Measurements from ENCODE around the gene COL23A1.

Gene COL23A1

DNA sequence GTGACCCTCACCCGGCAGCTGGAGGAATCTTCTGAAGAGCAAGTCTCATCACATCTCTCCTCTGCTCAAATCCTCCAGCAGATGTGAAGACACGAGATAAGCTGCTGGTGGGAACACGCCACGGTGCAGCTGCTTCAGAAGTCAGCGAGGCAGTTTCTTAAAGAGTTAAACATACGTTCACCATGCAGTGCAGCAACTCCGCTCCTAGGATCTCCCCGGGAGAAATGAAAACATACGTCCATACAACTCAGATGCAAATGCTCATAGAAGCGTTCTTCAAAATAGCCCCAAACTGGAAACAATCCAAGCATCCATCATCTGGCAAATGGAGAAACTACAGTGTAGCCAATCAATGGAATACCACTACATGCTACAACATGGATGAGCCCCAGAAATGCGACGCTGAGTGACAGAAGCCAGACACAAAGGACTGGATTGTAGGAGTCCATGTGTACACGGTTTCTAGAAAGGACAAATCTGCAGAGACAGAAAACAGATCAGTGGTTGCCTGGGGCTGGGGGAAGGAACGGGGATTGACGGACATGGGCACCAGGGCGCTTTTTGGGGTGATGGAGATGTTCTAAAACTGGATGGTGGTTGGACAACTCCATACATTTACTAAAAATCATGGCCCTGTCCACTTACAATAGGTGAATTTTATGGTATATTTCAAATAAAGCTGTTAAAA, 150.6 kb downstream of the COL23A1 start:
- Histone ChIP-seq H3K4me2 (ENCODE audit: low read length) (no peak overlapping the region), H3K4me3 (ENCODE audit: low read length) (no peak overlapping the region), H3K9me3 (ENCODE audit: insufficient read depth, low read length) (no peaks in the 10 kb centered on the region), H3K79me2 (ENCODE audit: low read length) (no peaks in the 10 kb centered on the region), H3K9ac (ENCODE audit: low read length) (no peak overlapping the region), H2AFZ (ENCODE audit: low read depth, low read length) (no peak overlapping the region), H3K4me1 (ENCODE audit: low read length) (no peaks in the 10 kb centered on the region), H4K20me1 (ENCODE audit: insufficient read depth, low read length) (no peaks in the 10 kb centered on the region), H3K27me3 (ENCODE audit: low read depth, low read length) (no peaks in the 10 kb centered on the region), H3K36me3 (replicated peaks; ENCODE audit: low read depth, low read length) (no peaks in the 10 kb centered on the region), H3K27ac (ENCODE audit: low read length) (no peak overlapping the region)
- TF ChIP-seq, protein P1, sequence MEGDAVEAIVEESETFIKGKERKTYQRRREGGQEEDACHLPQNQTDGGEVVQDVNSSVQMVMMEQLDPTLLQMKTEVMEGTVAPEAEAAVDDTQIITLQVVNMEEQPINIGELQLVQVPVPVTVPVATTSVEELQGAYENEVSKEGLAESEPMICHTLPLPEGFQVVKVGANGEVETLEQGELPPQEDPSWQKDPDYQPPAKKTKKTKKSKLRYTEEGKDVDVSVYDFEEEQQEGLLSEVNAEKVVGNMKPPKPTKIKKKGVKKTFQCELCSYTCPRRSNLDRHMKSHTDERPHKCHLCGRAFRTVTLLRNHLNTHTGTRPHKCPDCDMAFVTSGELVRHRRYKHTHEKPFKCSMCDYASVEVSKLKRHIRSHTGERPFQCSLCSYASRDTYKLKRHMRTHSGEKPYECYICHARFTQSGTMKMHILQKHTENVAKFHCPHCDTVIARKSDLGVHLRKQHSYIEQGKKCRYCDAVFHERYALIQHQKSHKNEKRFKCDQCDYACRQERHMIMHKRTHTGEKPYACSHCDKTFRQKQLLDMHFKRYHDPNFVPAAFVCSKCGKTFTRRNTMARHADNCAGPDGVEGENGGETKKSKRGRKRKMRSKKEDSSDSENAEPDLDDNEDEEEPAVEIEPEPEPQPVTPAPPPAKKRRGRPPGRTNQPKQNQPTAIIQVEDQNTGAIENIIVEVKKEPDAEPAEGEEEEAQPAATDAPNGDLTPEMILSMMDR (IDR thresholded peaks at IDR 0.05; ENCODE audit: low read depth, low read length) = no peak
- no peak for TF ChIP-seq EZH2phosphoT487 (IDR thresholded peaks at IDR 0.05; ENCODE audit: low read depth)

DNA sequence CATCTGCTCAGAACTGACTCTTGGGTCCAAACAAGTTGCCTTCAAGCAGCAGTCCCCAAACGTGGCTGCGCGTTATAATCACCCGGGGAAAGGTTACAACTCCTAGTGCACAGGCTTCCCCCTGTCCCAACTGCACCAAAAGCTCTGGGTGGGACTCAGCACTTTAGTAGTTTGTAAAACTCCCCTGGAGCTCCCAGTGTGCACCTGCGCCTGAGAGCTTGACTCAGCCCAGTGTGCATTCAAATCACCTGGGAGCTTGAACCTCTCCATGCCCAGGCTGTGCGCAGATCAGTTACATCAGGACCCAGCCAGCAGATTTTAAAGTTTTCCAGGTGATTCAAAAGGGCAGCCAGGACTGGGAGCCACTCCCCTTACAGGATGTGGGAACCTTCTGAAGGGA, 151.4 kb downstream of the COL23A1 start:
- Histone ChIP-seq H3K9me3 (ENCODE audit: insufficient read depth, low read length) (no peaks in the 10 kb centered on the region), H3K79me2 (ENCODE audit: low read length) (no peaks in the 10 kb centered on the region), H3K4me1 (ENCODE audit: low read length) (no peaks in the 10 kb centered on the region), H3K36me3 (replicated peaks; ENCODE audit: low read depth, low read length) (no peaks in the 10 kb centered on the region), H4K20me1 (ENCODE audit: insufficient read depth, low read length) (no peaks in the 10 kb centered on the region), H3K9ac (ENCODE audit: low read length) (no peak overlapping the region), H3K27ac (ENCODE audit: low read length) (no peak overlapping the region), H3K4me2 (ENCODE audit: low read length) (no peak overlapping the region), H3K4me3 (ENCODE audit: low read length) (no peak overlapping the region), H3K27me3 (ENCODE audit: low read depth, low read length) (no peaks in the 10 kb centered on the region), H2AFZ (ENCODE audit: low read depth, low read length) (no peak overlapping the region)
- TF ChIP-seq, protein P1 (IDR thresholded peaks at IDR 0.05; ENCODE audit: low read depth, low read length) = no peak
- no peak for TF ChIP-seq EZH2phosphoT487 (IDR thresholded peaks at IDR 0.05; ENCODE audit: low read depth)

DNA sequence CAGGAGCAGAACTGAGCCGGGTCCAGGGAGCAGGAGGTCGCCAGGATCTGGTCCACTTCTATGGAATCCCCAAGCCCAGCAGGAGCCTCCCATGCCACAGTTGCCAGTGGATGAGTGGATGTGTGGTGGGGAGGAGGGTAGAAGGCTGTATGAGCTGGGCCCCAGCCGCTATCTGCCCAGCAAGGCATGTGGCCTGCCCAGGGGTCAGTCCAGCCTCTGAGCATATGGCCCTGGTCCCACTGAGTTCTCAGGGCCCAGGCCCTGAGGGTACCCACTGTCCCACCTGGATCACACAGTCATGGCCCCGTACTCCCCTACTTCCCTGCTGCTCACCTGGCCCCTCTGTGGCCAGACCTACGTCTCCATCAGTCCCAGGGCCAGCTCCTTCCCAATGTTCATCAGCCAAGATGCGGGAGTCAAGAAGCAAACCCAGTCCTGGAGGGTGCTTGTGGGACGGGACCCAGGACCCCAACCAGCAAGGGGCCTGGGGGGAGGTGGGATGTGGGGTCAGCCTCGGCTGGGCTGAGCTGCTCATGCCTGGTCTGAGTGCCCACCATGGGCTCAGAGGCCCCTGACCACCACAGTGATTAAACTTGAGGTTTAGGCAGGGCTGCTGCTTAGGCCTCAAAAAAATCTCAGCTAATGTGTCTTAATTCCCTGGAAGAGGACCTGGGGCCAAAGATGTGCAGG, 152.7 kb downstream of the COL23A1 start:
- Histone ChIP-seq H3K27ac (ENCODE audit: low read length) (no peak overlapping the region), H3K9ac (ENCODE audit: low read length) (no peak overlapping the region), H3K4me3 (ENCODE audit: low read length) (no peak overlapping the region), H3K36me3 (replicated peaks; ENCODE audit: low read depth, low read length) (no peaks in the 10 kb centered on the region), H3K4me1 (ENCODE audit: low read length) (no peaks in the 10 kb centered on the region), H4K20me1 (ENCODE audit: insufficient read depth, low read length) (no peaks in the 10 kb centered on the region), H3K9me3 (ENCODE audit: insufficient read depth, low read length) (no peaks in the 10 kb centered on the region), H3K4me2 (ENCODE audit: low read length) (no peak overlapping the region), H3K79me2 (ENCODE audit: low read length) (no peaks in the 10 kb centered on the region), H3K27me3 (ENCODE audit: low read depth, low read length) (no peaks in the 10 kb centered on the region), H2AFZ (ENCODE audit: low read depth, low read length) (no peak overlapping the region)
- TF ChIP-seq, protein P1 (IDR thresholded peaks at IDR 0.05; ENCODE audit: low read depth, low read length) = no peak
- no peak for TF ChIP-seq EZH2phosphoT487 (IDR thresholded peaks at IDR 0.05; ENCODE audit: low read depth)

DNA sequence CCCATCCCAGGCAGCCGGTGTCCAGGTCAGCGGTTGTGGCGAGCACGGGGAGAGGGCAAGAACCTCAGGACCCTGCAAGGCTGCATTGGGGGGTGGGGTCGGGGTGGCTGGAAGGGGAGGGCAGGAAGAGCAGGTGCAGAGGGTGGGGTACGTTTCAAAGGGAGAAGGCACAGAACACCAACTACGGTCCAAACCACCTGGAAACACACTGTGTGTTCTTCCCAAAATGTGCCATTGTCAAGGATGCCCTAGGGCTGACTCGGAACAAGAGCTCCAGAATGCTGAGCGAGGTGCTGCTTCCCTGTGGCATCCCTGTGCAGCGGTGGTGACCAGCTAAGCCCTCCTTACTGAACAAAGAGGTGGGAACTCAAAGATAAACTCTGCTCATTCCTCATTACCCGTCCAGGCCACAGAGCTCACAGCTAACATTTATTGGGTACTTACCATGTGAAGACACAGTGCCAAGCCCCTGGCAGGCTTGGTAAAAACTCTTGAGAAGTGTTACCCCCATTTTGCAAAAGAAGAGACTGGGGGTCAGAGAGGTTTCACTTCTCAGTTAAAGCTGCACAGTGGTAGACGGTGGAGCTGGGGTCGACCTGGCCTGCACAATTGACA, 153.8 kb downstream of the COL23A1 start:
- Histone ChIP-seq H3K36me3 (replicated peaks; ENCODE audit: low read depth, low read length) (no peaks in the 10 kb centered on the region), H3K79me2 (ENCODE audit: low read length) (no peaks in the 10 kb centered on the region), H4K20me1 (ENCODE audit: insufficient read depth, low read length) (no peaks in the 10 kb centered on the region), H3K9ac (ENCODE audit: low read length) (no peak overlapping the region), H3K27me3 (ENCODE audit: low read depth, low read length) (peaks cover 4% of the 10 kb centered on the region; the same call in 1 of the 2 replicates), H3K9me3 (ENCODE audit: insufficient read depth, low read length) (no peaks in the 10 kb centered on the region), H3K4me3 (ENCODE audit: low read length) (no peak overlapping the region), H3K4me2 (ENCODE audit: low read length) (no peak overlapping the region), H3K4me1 (ENCODE audit: low read length) (no peaks in the 10 kb centered on the region), H2AFZ (ENCODE audit: low read depth, low read length) (no peak overlapping the region), H3K27ac (ENCODE audit: low read length) (no peak overlapping the region)
- TF ChIP-seq, protein P1 (IDR thresholded peaks at IDR 0.05; ENCODE audit: low read depth, low read length) = no peak
- no peak for TF ChIP-seq EZH2phosphoT487 (IDR thresholded peaks at IDR 0.05; ENCODE audit: low read depth)

All from OCI-LY3 (cell line).